Stimulated activated CD8-positive, alpha-beta memory T cell treated with anti-CD3 and anti-CD28 coated beads, Interleukin-4, amount 100 ng/mL, for 4 hours (primary cell): ENCODE measurements around the gene PAX5.

Source experiments
- DNase-seq, 2 donors: peaks; one replicate each; pipeline ENCODE4 v3.0.0-alpha.2; 2020; ENCODE audit warnings: low read depth in 2 of 2, low spot score in 1 of 2

The PAX5 gene

DNA sequence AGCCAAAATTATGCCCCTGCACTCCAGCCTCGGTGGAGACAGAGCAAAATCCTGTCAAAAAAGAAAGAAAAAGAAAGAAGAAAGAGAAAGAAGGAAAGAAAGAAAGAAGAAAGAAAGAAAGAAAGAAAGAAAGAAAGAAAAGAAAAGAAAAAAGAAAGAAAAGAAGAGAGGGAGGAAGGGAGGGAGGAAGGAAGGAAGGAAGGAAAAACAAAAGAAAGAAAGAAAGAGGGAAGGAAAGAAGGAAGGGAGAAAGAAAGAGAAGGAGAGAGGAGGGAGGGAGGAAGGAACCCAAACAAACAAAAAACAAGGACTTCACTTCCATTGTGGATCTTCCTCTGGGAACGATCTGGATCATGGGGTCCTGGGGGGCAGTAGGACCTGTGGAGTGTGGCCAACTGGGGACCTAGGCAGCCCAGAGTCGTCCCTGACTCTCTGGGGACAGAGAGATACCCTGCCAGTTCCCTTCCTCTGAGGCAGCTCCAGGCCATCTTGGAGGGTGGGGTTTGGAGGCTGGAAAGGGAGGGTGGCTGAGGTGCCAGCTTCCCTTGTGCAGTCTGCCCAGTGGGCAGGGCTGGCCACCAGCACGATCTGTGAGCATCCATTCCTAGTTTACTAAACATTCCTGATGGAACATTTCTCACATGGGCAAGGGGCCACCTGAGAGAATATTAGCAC lies 216.8 kb downstream of the PAX5 start:
- DNase-seq, result no peak

DNA sequence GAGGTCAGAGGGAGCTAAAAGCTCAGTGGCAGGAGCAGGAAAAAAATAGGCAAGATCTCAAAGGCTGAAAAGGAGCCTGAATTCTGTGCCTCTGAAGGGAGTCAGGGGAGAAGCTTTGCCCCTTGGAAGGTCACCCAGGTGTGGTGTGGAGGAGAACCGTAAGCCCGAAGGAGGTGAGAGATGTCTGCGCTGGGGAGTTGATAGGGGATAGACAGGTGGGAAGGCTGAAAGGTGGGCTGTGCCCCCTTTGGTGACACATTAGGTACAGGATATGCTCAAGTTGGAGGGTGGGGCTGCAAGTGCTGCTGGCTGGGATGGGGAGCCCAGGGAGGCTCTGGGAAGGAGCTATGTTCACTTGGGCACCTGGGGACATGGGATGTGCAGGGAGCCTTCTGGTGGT lies 217.7 kb downstream of the PAX5 start:
- no peak for DNase-seq

DNA sequence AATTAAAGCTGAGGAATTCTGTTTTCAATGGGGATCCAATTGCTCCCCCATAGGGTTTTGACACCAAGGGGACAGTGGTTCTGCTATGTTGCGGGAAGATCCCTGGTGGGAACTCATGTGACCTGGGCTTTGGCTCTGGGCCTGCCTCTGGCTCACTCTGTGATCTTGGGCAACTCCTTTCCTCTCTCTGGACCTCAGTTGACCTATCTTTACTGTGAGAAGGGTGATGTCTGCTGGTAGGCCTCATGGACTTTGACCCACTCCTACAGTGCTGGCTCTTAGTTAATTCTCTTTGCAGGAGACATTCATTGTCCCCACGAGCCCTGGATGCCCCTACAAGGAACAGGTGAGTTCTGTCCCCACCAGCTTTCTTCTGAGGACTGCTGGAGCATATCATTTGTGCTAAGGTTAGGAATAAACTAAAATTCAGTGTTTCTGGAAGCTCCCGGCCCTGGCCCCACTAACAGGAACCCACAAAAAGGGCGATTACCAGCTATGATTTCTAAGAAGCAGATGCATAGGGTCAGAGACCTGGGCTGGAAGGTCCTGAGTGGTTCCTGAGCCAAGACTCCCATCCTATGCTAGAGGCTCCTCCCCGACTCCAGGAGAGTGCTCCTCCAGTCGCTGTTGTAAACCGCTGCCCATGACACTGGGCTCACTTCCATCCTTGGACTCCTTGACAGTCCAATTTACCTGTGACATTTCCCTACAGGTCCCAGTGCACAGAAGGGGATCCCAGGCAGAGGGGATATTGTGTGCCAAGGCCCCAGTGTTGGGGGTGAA lies 218.3 kb downstream of the PAX5 start:
- DNase-seq, result no peak

DNA sequence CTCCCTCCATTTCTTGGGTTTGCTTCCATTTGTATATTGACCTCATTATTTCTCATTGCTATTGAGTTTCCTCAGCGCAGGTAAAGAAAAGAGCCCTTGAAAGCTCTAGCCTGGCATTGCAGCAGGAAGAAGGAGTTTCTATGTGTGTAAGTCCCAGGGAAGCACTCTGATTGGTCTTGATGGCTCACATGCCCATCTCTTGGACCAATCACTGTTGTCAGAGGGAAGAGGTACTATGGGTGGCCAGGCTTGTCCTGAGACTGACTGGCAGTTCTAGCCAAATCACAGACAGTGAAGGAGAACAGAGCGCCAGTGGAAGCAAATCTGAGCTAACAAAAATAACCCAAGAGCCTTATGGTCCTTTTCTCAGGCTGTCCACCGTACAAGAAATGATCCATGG lies 219.0 kb downstream of the PAX5 start:
- no peak for DNase-seq

DNA sequence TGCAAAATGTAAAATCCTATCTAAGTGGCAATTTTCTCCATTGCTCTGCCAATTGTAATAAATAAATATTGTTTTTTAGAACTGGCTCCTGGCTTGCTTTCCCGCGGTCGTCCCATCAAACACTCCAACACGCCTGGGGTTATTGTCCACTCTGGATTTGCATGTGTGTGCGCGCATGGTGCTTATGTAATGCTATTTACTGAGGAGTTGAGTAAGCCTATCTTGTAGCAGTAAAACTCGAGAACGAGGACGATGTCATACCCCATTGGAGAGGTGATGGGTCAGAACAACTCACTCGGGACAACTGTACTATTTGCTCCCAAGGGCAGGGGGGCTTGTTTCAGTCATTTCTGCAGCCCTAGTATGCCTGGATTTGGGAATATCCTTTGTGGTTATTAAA lies 220.9 kb downstream of the PAX5 start:
- DNase-seq, result no peak

DNA sequence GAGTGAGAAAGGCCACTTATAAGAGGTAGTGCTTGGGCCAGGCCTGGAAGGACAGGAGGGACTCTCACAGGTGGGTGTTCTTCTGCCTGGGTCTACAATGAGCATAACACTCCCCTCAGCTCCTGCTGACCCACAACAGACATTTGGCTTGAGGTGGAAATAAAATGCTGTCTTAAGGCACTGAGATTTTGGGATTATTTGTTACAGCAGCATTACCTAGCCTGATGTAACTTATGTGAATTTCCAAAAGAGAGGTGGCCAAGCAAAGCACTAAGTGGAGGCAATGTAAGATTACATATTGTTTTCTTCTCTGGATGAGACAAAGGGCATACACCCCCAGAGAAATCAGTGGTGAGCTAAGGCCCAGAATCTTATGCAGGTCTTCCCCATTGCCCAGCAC lies 221.5 kb downstream of the PAX5 start:
- no peak for DNase-seq

DNA sequence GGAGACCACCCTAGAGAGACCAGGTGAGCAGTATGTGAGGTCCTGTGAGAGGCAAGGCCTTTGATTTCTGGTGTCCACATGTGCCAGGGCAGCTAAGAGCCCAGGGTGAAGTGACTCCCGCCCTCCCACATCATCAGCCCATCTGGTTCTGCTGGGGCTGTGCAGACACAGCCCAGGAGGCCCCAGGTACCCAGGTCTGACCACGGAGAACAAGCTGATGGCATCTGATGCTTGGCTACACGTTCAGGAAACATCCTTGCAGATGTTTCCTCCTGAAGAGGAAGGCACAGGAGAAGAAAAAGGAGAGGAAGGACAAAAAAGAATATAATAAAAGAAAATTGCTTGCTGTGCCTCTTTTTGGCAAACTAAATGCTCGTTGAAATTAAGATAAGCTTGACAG lies 225.8 kb downstream of the PAX5 start:
- no peak for DNase-seq

DNA sequence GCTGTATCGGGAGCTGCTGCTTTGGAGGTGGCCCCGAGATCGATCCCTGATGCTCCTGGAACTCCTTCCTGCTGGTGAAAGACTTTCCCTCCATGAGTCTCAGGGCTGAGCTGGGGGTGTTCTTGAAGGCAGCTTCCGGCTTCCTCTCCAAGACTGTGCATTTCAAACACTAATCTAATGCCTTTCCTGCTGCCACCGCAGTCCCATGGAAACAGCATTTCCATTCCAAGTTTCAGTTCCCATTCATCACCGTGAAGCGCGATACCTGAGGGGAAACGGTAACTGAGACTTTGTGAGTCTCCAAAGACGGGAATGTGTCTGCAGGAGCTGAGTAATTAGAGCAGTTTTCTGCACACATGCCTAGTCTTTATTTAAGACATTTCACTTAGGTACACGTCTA lies 230.1 kb downstream of the PAX5 start:
- no peak for DNase-seq

DNA sequence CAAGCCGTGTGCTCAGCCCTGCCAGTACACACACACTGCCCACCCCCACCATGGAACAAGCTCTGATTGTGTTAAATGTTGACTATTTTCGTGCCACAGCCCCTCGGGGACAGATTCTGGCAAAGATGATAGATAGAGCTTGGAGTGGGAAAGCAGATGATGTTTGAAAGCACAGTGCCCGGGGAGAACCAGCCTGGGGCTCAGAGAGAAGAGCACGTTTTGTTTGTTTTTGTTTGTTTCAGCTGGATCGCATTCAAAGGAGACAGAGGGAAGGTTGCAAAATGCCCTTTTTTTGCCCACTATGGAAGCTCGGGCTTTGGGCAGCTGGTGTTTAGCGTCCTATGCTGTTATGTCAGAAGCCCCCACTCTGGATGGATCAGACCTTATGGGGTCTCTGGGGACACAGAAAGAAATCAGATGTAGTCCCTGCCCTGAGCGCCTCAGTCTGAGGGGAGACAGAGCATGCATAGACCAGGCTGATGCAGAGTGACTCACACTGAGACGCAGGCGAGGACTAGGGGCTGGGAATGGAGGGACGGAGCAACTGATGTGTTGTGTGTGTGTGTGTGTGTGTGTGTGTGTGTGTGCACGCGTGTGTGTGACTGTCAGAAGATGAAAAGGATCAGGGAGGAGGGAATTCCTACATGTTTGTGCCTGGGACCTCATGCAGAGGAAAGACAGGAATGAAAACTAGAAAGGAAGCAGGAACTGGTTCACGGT lies 231.7 kb downstream of the PAX5 start:
- no peak for DNase-seq

DNA sequence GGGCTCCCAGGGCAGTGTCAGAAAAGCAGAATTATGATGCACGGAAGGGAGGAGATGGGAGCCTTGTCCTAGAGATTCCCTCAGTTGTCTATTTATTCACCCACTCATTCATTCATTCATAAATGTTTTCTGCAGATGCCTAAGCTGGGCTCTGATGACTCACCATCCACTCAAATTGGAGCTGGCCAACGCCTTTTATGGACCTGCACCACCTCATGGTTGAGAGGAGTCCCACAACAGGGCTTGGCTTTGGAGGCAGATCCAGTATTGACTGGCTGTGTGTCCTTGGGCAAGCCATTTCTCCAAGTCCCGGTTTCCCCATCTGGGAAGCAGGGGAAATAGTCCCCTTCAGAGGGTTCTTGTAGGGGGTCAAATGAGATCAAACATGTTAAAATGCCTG lies 233.6 kb downstream of the PAX5 start:
- no peak for DNase-seq

DNA sequence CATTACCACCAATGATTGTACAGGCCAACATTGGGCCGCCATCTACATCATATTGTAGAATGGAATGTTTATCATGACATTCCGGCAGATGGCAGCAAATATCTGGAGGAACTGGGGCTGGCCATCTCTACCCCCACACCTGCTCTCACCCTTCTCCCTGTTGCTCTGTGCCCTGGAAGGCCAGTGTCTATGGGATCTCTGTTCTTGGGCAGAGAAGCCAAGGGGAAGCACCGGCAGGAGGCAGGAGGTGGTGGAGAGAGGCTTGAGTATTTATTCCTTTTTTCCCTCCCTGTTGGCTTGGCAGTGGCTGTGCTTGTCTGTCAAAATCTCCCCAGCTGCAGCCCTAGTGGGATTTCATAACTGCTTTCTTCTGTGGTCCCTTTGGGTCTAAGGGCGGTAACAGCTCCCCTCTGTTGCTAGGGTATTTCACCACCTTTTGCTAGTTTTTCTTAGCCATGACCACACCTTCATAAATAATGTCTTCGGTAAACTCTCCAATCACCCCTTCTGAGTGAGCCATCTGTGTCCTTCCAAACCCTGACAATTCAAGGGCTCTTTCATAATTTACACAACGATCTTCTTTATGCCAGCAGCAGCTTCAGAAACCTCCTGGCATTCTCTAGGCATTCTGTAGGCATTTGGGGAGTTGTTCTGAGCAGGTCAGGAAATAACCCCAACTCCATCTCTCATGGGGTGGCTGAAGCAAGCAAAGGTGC lies 235.6 kb downstream of the PAX5 start:
- no peak for DNase-seq

DNA sequence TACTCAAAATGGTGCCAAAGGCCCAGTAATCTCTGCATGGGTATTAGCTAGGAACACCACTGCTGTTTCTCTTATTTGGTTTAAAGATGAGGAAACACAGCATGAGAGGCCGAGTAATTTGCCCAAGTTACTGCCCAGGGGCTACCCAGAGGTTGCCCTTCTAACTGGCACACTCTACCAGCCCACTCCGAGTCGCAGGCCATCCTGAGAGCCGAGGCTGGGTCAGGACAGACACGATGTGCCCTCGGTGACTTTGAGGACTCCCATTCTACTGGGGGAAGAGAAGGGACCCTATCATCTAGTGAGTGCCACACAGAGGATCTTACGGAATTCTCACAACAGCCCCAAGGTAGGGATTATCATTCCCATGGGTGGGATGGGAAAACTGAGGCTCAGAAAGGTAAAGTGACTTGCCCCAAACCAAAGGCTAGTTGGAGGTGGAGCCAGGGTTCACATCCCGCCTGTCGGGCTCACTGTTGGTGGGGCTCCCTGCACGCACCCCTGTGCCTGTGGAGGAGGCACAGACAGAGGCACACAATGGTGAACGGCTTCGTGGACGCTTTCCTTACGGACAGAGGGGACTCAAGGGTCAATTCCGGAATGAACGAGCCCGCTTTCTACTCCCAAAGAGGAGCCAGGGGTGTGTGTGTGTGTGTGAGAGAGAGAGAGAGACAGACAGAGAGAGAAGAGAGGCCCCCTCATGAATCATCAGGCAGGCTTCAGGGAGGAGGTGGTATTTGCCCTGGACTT lies 236.4 kb downstream of the PAX5 start:
- no peak for DNase-seq

DNA sequence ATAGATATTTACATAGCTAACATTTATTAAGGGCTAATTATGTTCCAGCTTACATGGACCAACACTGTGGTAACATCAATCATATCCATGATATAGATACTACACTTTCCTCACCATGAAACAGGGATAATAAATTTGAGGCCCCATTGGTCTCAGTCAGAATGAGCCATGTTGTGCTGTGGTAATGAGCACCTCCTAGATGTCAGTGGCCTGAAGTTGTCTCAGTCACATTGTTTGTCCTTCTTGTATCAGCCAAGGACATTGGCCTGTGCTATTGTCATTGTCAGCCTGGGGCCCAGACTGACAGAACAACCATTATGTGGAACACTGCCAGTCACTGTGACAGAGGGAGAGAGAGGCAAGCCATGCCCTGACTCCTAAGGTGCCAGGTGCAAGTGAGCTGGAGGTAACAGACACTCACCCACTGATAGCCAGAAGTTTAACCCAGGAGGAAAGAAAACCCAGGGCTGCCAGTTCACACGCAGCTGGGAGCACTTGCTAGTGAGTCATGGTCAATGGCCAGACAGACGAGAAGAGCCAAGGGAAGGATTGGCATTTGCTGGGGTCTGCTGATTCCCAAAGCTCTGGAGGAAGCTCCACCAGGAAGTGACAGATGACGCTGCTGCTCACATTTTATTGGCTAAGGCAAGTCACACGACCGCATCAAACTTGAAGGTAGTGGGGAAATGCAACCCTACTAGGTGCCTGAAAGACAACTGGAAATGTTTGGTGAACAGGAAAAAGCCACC lies 237.2 kb downstream of the PAX5 start:
- DNase-seq, result no peak

DNA sequence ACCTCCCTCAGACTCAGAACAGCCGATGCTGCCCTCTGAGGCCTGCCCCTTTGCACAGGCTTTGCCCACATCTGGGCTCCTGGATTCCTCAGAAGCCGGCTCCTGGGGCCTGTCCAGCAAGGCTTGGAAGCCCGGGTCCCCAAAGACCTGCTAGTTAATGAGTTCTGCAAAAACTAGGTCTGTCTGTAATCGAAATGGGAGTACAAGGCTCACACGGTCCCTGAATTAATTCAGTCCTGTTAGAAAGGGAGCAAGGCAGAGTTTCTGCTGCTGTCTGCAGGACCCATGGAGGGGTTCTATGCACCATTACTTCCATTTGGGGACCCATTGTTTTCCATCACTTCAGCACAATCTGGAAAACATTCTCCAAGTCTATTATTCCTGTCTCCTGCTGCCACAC lies 239.6 kb downstream of the PAX5 start:
- no peak for DNase-seq

DNA sequence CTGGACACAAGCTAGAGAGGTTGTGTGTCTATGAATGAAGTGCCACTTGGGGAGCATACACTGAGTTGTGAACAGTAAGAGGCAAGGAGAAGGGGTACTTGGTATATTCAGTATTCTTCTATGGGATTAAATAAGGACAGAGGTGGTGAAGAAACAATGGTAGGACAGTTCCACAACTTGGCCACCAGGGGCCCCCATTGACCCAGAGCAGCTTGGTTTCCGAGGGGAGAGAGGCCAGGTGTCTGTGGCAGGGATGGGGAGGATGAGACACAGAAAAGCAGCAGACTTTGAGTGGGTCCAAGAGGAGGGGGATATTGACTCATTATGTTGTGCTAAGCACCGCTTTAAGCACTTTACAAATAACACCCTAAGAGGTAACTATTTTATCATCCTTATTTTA lies 240.8 kb downstream of the PAX5 start:
- DNase-seq, result no peak

DNA sequence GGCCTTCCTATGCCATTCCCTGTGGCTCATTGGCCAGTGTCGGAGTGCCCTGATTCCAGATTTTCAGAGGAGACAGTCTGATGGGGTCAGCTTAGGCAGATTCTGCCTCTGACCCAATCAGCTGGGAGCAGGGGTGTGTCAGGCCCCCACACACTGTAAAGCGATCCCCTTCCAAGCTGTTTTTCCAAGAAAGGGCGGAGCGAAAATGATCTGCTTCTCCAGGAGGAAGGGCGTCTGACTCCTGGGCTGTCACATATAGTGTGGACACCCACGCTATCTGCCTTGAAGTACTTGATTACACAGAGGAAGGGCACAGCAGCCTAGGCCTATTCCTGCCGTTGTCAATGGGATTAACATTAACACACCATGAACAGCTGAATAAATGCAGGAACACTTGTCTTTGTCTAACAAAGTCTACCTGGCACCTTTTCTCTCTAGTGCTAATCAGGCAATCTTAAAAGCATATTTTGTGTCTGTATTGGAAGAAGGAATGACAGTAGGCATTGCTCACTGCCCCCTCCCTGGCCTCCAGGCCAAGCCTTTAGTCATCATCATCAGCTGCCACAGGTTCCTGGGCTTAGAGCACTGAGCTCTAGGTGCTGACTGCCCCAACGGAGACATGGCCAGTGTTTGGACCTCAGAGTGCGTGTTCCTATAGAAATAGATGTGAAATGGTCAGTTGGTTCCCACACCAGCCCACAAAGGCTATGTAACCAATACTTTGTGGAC lies 242.7 kb downstream of the PAX5 start:
- DNase-seq, result no peak

DNA sequence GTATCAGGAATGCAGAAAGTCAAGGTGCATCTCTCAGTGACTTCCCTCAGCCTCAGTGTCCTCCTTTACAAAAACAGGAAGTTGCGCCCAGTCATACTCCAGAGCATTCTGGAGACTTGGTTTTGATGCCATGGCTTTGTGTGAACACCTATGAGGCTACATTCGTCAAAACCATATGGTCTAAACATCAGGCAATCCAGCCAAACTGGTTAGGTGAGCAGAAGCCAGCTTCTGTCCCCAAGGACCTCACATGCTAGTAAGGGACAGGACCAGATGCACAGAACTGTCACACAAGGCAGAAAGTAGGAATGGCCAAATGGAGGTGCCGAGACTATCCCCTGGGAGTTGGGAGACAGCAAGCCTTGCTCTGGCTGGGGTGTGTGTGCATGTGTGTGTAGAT lies 244.2 kb downstream of the PAX5 start:
- no peak for DNase-seq

DNA sequence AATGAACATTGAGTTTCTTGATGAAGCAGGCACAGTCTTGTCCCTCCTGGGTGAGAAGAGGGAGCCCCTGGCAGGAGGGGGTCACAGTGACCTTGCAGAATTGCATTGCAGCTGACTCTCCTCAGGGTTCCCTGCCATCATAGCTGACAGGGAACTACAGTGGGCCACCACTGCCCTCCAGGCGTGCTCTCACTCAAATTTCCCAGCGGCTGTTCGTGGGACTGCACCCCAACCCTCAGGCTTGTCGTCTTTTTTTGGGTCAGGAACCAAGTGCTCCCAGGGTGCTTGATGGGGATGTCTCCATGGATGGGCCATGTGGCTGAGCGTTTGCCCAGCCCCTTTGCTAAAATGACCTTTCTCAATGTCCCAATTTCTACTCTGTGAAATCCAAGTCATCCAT lies 245.5 kb downstream of the PAX5 start:
- DNase-seq, result no peak

DNA sequence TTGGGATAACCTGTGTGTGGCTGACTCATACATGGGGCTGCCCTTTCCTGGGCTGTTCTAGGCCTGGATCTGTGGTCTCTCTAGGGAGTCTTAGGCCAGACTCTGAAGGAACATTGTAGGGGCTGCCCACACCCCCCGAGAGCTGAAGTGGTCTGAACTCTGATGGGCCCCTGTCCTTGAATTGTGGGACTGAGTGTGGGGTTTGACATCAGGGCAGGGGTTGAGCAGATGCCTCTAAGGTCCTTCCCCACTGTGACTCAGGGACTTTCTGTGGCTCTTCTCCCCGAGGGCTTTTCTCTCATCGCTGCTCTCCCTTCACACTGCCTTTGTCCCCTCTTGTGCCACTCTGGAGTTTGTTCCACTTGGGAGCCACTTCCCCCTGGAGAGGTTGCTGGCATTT lies 246.4 kb downstream of the PAX5 start:
- DNase-seq, result no peak
